Sigmoid colon (tissue), 4 donors: ENCODE data around the gene SMAGP.

Experiments
- EP300 ChIP-seq, 4 donors: sonication (generic); formaldehyde crosslinking; IDR thresholded peaks; one replicate each; pipeline ENCODE4 v1.6.1; 2017; ENCODE audit warnings: antibody characterized with exemption in 4 of 4
- TF ChIP-seq, protein P1 (sequence below), 4 experiments: fragments of 450-650 bp in 3 of 4; fragments of 200-600 bp in 1 of 4; IDR thresholded peaks; one replicate each; pipeline ENCODE4 v1.5.1; 2016 to 2019; ENCODE audit warnings: antibody characterized with exemption in 4 of 4, mild to moderate bottlenecking in 3 of 4, moderate library complexity in 2 of 4

DNA sequence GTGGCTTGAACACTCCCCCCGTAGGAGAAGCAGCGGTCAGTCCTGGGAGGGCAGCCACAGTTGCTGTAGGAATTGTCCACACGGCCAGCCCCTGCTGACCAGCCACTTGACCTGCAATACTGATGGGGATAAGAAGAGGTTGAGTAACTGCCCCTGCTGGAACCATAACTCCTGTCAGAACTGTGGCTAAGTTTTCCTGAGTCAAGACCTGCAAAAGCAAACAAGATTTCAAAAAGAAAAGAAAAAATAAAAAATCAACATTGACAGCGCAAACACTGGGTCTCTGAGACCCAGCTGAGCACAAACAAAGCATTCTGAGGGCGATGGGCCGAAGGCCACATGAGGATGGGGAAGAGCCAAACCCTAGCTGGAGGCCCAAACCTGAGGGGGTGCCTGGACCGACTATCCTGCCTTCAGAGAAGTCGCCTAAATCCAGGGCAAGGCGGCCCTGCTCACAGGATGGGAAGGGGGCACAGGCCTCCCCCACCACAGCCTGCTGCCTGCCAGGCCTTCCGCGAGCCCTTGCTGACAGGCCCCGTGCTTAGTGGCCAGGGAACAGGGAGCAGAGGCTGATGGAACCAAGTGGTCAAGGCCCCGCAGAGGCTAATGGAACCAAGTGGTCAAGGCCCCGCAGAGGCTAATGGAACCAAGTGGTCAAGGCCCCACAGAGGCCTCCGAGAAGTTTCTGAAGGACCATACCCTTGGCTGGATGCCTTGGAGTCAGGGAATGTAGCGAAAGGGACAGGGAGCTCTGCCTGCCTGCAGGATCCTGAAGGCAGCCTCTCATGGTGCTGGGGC is 71.4 kb downstream of the SMAGP start:
- TF ChIP-seq, protein P1, sequence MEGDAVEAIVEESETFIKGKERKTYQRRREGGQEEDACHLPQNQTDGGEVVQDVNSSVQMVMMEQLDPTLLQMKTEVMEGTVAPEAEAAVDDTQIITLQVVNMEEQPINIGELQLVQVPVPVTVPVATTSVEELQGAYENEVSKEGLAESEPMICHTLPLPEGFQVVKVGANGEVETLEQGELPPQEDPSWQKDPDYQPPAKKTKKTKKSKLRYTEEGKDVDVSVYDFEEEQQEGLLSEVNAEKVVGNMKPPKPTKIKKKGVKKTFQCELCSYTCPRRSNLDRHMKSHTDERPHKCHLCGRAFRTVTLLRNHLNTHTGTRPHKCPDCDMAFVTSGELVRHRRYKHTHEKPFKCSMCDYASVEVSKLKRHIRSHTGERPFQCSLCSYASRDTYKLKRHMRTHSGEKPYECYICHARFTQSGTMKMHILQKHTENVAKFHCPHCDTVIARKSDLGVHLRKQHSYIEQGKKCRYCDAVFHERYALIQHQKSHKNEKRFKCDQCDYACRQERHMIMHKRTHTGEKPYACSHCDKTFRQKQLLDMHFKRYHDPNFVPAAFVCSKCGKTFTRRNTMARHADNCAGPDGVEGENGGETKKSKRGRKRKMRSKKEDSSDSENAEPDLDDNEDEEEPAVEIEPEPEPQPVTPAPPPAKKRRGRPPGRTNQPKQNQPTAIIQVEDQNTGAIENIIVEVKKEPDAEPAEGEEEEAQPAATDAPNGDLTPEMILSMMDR (IDR thresholded peaks at IDR 0.05), result no peak
- TF ChIP-seq EP300 (IDR thresholded peaks at IDR 0.05), result no peak
